SK-N-SH (cell line): ENCODE data around the gene NAV2. TPM values are rescaled to one million over a fixed set of nuclear protein-coding genes. Genes with fewer than 3 reads are reported as not detected.

ENCODE experiments used
- CTCF ChIA-PET: fragments of 300-600, 350-600 bp; formaldehyde crosslinking; extraction: SDS; loops from one replicate; lab custom pipeline; 2021; lab: Yijun Ruan, JAX
- POLR2A ChIA-PET: fragments of 350-600 bp; sonication (Branson Sonifier 250); formaldehyde crosslinking; extraction: SDS; loops from one replicate; lab custom pipeline; 2020; ENCODE audit warnings: antibody characterized with exemption, inconsistent platforms; lab: Yijun Ruan, JAX
- DNase-seq: peaks from one replicate; pipeline ENCODE4 v3.0.0; 2012
- H2AFZ ChIP-seq: fragments of 200-600 bp; sonication (generic); 2 replicates; pipeline ENCODE4 v1.8.1; 2016; ENCODE audit warnings: antibody characterized with exemption, mild to moderate bottlenecking, low read depth
- H3F3A ChIP-seq: fragments of 200-600 bp; sonication (generic); replicated peaks from 2 replicates; pipeline ENCODE3; 2016; ENCODE audit warnings: antibody characterized with exemption, mild to moderate bottlenecking; ENCODE audit not compliant: insufficient read depth
- H3K27ac ChIP-seq, 2 experiments: fragments of 200-500 bp in 1 of 2; fragments of 200-600 bp in 1 of 2; sonication (Bioruptor generic) in 1 of 2; sonication (generic), shearing (Covaris generic) in 1 of 2; 2 replicates each; pipeline versions ENCODE4 v1.5.1 to v1.6.1; 2014 to 2016; ENCODE audit warnings: low read depth in 2 of 2, inconsistent platforms in 1 of 2, low read length in 1 of 2, mild to moderate bottlenecking in 1 of 2, mixed read lengths in 1 of 2
- H3K27me3 ChIP-seq: fragments of 200-600 bp; sonication (generic), shearing (Covaris generic); 2 replicates; pipeline ENCODE4 v1.6.1; 2016; ENCODE audit warnings: mixed run types; ENCODE audit not compliant: insufficient read depth
- H3K36me3 ChIP-seq, 2 experiments: fragments of 200-500 bp in 1 of 2; fragments of 200-600 bp in 1 of 2; sonication (Bioruptor generic) in 1 of 2; sonication (generic) in 1 of 2; replicated peaks in 1 of 2; 2 replicates each; pipeline versions ENCODE3 to v1.5.1; 2014 to 2016; ENCODE audit warnings: low read length in 1 of 2, mild to moderate bottlenecking in 1 of 2; ENCODE audit not compliant: insufficient read depth in 2 of 2, control insufficient read depth in 1 of 2
- H3K4me1 ChIP-seq, 2 experiments: fragments of 200-500 bp in 1 of 2; fragments of 200-600 bp in 1 of 2; sonication (Bioruptor generic) in 1 of 2; sonication (generic), shearing (Covaris generic) in 1 of 2; 2 replicates each; pipeline versions ENCODE4 v1.5.1 to v1.6.1; 2014 to 2016; ENCODE audit warnings: low read depth in 1 of 2, low read length in 1 of 2, mixed run types in 1 of 2; ENCODE audit not compliant: insufficient read depth in 2 of 2, control insufficient read depth in 1 of 2
- H3K4me2 ChIP-seq: fragments of 200-600 bp; sonication (generic), shearing (Covaris generic); 2 replicates; pipeline ENCODE4 v1.6.1; 2017; ENCODE audit warnings: mixed run types
- H3K4me3 ChIP-seq, 2 experiments: fragments of 200-500 bp in 1 of 2; fragments of 200-600 bp in 1 of 2; sonication (Bioruptor generic) in 1 of 2; sonication (generic), shearing (Covaris generic) in 1 of 2; 2 replicates each; pipeline versions ENCODE4 v1.5.1 to v1.8.1; 2014 to 2016; ENCODE audit warnings: low read depth in 2 of 2, inconsistent platforms in 1 of 2, low read length in 1 of 2, mild to moderate bottlenecking in 1 of 2, mixed read lengths in 1 of 2, moderate library complexity in 1 of 2
- H3K79me2 ChIP-seq: fragments of 200-600 bp; sonication (generic); 2 replicates; pipeline ENCODE4 v1.8.1; 2017; ENCODE audit warnings: mild to moderate bottlenecking; ENCODE audit not compliant: insufficient read depth
- H3K9ac ChIP-seq: fragments of 200-600 bp; sonication (generic); 2 replicates; pipeline ENCODE4 v1.6.1; 2017; ENCODE audit warnings: mixed run types
- H3K9me2 ChIP-seq: fragments of 200-600 bp; sonication (generic); 2 replicates; pipeline ENCODE4 v1.6.1; 2017; ENCODE audit warnings: mixed run types
- H3K9me3 ChIP-seq: fragments of 200-600 bp; sonication (generic); 2 replicates; pipeline ENCODE4 v1.6.1; 2017; ENCODE audit warnings: mixed run types, mild to moderate bottlenecking, moderate library complexity
- H4K20me1 ChIP-seq: fragments of 200-600 bp; sonication (generic); 2 replicates; pipeline ENCODE4 v1.6.1; 2017; ENCODE audit warnings: mild to moderate bottlenecking, mixed run types; ENCODE audit not compliant: insufficient read depth
- CHD2 ChIP-seq: fragments of 150-350 bp; IDR thresholded peaks from 2 replicates; pipeline ENCODE4 v1.6.1; 2018; ENCODE audit warnings: low read length; ENCODE audit not compliant: partially characterized antibody
- FOSL2 ChIP-seq: IDR thresholded peaks from 2 replicates; pipeline ENCODE4 v1.4.0; 2012; ENCODE audit warnings: low read depth, mild to moderate bottlenecking, moderate library complexity, borderline replicate concordance
- FOXJ3 ChIP-seq: sonication (generic); formaldehyde crosslinking; IDR thresholded peaks from 2 replicates; pipeline ENCODE4 v1.5.1; 2020; ENCODE audit warnings: mild to moderate bottlenecking, missing genetic modification reagents
- FOXM1 ChIP-seq: IDR thresholded peaks from 2 replicates; pipeline ENCODE4 v1.4.0; 2012; ENCODE audit warnings: low read depth, mild to moderate bottlenecking
- GABPA ChIP-seq: IDR thresholded peaks from 2 replicates; pipeline ENCODE4 v1.4.0; 2012; ENCODE audit warnings: low read depth, mild to moderate bottlenecking
- GATA2 ChIP-seq: sonication (generic); formaldehyde crosslinking; IDR thresholded peaks from 2 replicates; pipeline ENCODE4 v1.5.0; 2020; ENCODE audit warnings: mild to moderate bottlenecking, missing genetic modification reagents
- MAX ChIP-seq: IDR thresholded peaks from 2 replicates; pipeline ENCODE4 v1.4.0; 2012; ENCODE audit warnings: low read depth
- MEF2A ChIP-seq: IDR thresholded peaks from 2 replicates; pipeline ENCODE4 v1.4.0; 2012; ENCODE audit warnings: low read depth, borderline replicate concordance
- MXI1 ChIP-seq: IDR thresholded peaks from 2 replicates; pipeline ENCODE4 v1.6.1; 2012; ENCODE audit warnings: mild to moderate bottlenecking, low read depth, low read length, improper control_type of control experiment
- RAD21 ChIP-seq: IDR thresholded peaks from 2 replicates; pipeline ENCODE4 v1.6.1; 2012; ENCODE audit warnings: mild to moderate bottlenecking, low read length
- RCOR1 ChIP-seq: fragments of 150-350 bp; IDR thresholded peaks from 2 replicates; pipeline ENCODE4 v1.6.1; 2017; ENCODE audit warnings: antibody characterized with exemption, low read length
- SIN3A ChIP-seq: IDR thresholded peaks from 2 replicates; pipeline ENCODE4 v1.6.1; 2012; ENCODE audit warnings: low read depth, mild to moderate bottlenecking, low read length, moderate library complexity, borderline replicate concordance
- TAF1 ChIP-seq: IDR thresholded peaks from 2 replicates; pipeline ENCODE4 v1.6.1; 2012; ENCODE audit warnings: low read depth, mild to moderate bottlenecking, low read length, moderate library complexity, borderline replicate concordance
- TCF12 ChIP-seq: IDR thresholded peaks from 2 replicates; pipeline ENCODE4 v1.4.0; 2012
- TEAD4 ChIP-seq: IDR thresholded peaks from 2 replicates; pipeline ENCODE4 v1.4.0; 2012; ENCODE audit warnings: mild to moderate bottlenecking, borderline replicate concordance; ENCODE audit not compliant: insufficient read depth
- YY1 ChIP-seq: IDR thresholded peaks from 2 replicates; pipeline ENCODE4 v1.4.0; 2012; ENCODE audit warnings: low read depth, mild to moderate bottlenecking
- WGBS: methylation state at CpG from one replicate; pipeline ENCODE4 v1.1.6; 2017; ENCODE audit warnings: low lambda C conversion rate; 5-methylcytosine and 5-hydroxymethylcytosine counted together
- polyA plus RNA-seq, 3 experiments: library from polyadenylated mRNA; depleted of rRNA; stranded (reverse); fragments of >200 nt; gene quantifications; 2 replicates each; pipeline ENCODE4 v1.2.3, GENCODE V29; 2012
- TF ChIP-seq, protein P1 (sequence below): IDR thresholded peaks from 2 replicates; pipeline ENCODE4 v1.6.1; 2012; ENCODE audit warnings: mild to moderate bottlenecking, low read depth, low read length, moderate library complexity
- TF ChIP-seq, protein P2 (sequence below): IDR thresholded peaks from 2 replicates; pipeline ENCODE4 v1.4.0; 2012; ENCODE audit warnings: low read depth, borderline replicate concordance

Gene NAV2
- polyA plus RNA-seq, 1 of the 3 experiments (the other 2 are of a cell fraction), result 26.2 TPM

GRCh38 chr11:19976281-19976941, 263.8 kb downstream of the NAV2 start:
- Histone ChIP-seq H3K4me2 (no peak overlapping the region), H3K9me2 (no peaks in the 10 kb centered on the region), H3K4me3 (no peak overlapping the region), H3K79me2 (peaks cover 99% of the 10 kb centered on the region), H3K36me3 (peaks cover 34 to 61% of the 10 kb centered on the region in 2 experiments), H3K4me1 (peaks cover 18 to 19% of the 10 kb centered on the region in 2 experiments), H3K27ac (no peak overlapping the region; a peak in 1 of 4 replicates), H3F3A (peaks cover 32% of the 10 kb centered on the region), H3K9ac (no peak overlapping the region), H3K9me3 (no peaks in the 10 kb centered on the region), H2AFZ (no peak overlapping the region), H4K20me1 (peaks cover 53% of the 10 kb centered on the region), H3K27me3 (no peaks in the 10 kb centered on the region)
- ChIA-PET CTCF (no interaction called here), POLR2A (no interaction called here)
- TF ChIP-seq GABPA (no peak), CHD2 (no peak), MEF2A (no peak), MAX (no peak), RCOR1 (no peak), TEAD4 (no peak), MXI1 (no peak), YY1 (no peak), FOXM1 (no peak), RAD21 (no peak), TCF12 (no peak)
- TF ChIP-seq, protein P1, sequence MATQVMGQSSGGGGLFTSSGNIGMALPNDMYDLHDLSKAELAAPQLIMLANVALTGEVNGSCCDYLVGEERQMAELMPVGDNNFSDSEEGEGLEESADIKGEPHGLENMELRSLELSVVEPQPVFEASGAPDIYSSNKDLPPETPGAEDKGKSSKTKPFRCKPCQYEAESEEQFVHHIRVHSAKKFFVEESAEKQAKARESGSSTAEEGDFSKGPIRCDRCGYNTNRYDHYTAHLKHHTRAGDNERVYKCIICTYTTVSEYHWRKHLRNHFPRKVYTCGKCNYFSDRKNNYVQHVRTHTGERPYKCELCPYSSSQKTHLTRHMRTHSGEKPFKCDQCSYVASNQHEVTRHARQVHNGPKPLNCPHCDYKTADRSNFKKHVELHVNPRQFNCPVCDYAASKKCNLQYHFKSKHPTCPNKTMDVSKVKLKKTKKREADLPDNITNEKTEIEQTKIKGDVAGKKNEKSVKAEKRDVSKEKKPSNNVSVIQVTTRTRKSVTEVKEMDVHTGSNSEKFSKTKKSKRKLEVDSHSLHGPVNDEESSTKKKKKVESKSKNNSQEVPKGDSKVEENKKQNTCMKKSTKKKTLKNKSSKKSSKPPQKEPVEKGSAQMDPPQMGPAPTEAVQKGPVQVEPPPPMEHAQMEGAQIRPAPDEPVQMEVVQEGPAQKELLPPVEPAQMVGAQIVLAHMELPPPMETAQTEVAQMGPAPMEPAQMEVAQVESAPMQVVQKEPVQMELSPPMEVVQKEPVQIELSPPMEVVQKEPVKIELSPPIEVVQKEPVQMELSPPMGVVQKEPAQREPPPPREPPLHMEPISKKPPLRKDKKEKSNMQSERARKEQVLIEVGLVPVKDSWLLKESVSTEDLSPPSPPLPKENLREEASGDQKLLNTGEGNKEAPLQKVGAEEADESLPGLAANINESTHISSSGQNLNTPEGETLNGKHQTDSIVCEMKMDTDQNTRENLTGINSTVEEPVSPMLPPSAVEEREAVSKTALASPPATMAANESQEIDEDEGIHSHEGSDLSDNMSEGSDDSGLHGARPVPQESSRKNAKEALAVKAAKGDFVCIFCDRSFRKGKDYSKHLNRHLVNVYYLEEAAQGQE, result no peak
- no peak for DNase-seq
- 81% methylated on average over 6 of the region's 7 CpGs for WGBS

DNA sequence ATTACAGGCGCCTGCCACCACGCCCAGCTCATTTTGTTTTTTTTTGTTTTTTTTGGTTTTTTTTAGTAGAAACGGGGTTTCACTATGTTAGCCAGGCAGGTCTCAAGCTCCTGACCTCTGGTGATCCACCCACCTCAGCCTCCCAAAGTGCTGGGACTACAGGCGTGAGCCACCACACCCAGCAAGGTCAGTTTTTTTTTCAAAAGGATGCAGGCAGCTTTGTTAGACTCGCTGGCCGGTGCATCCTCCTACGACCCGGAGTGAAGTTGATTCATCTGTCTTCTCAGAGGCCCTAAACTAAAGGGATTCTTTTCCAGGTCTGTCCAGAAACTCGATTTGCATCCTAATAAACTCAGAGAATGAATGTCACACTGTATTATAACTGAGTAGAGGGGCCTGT, 265.3 kb downstream of the NAV2 start:
- Histone ChIP-seq H3K4me1 (peaks cover 18 to 19% of the 10 kb centered on the region in 2 experiments), H3K79me2 (peaks cover 99% of the 10 kb centered on the region), H2AFZ (no peak overlapping the region), H3K27me3 (no peaks in the 10 kb centered on the region), H3K9me2 (no peaks in the 10 kb centered on the region), H3K4me3 (no peak overlapping the region), H3K9ac (no peak overlapping the region), H3K27ac (peak overlapping the region in 1 of 2 experiments; percentile 70; a peak in 2 of 4 replicates), H3K9me3 (no peaks in the 10 kb centered on the region), H4K20me1 (peaks cover 49% of the 10 kb centered on the region), H3K4me2 (no peak overlapping the region), H3F3A (peaks cover 27% of the 10 kb centered on the region), H3K36me3 (peaks cover 23 to 53% of the 10 kb centered on the region in 2 experiments)
- ChIA-PET CTCF (no interaction called here), POLR2A (no interaction called here)
- no peak for DNase-seq
- WGBS, result 96% methylated on average over 9 of the region's 9 CpGs
- TF ChIP-seq SIN3A (no peak), TEAD4 (no peak), FOSL2 (no peak), YY1 (no peak), FOXJ3 (CRISPR knock-in tag) (no peak), RCOR1 (no peak), MEF2A (no peak), TAF1 (no peak), MAX (no peak), GATA2 (CRISPR knock-in tag) (no peak)
- TF ChIP-seq, protein P2, sequence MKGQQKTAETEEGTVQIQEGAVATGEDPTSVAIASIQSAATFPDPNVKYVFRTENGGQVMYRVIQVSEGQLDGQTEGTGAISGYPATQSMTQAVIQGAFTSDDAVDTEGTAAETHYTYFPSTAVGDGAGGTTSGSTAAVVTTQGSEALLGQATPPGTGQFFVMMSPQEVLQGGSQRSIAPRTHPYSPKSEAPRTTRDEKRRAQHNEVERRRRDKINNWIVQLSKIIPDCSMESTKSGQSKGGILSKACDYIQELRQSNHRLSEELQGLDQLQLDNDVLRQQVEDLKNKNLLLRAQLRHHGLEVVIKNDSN, result no peak
- TF ChIP-seq, protein P1, result no peak
